Activated T-cell treated with anti-CD3 and anti-CD28 coated beads for 48 hours (primary cell): Measurements from ENCODE around the gene ZNF841.
"Not testable (repeated sequence)": the region's sequence is repeated elsewhere in the genome, so short reads cannot be mapped to it uniquely, and the experiment has no call there.

Experiments used
- DNase-seq: peaks from one replicate; pipeline ENCODE4 v3.0.0-alpha.2; 2020; ENCODE audit warnings: low read depth

ZNF841 gene

GRCh38 chr19:52066258-52066863 lies 29.2 kb downstream of the ZNF841 start:
- DNase-seq: no peak

DNA sequence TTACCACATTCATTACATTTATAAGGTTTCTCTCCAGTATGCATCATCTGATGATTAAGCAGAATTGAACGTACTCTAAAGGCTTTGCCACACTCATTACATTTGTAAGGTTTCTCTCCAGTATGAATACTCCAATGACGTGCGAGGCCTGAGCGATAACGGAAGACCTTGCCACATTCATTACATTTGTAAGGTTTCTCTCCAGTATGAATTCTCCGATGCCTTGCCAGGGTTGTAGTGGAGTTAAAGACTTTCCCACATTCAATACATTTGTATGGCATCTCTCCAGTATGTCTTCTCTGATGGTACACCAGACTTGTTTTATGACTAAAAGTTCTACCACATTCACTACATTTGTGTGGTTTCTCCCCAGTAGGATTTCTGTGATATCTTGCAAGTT lies 30.2 kb downstream of the ZNF841 start:
- no peak for DNase-seq

- not testable (repeated sequence) for DNase-seq
Measured at GRCh38 chr19:52056480-52056879, 39.1 kb downstream of the ZNF841 start.

GRCh38 chr19:52051736-52052135 lies 43.8 kb downstream of the ZNF841 start:
- not testable (repeated sequence) for DNase-seq

DNA sequence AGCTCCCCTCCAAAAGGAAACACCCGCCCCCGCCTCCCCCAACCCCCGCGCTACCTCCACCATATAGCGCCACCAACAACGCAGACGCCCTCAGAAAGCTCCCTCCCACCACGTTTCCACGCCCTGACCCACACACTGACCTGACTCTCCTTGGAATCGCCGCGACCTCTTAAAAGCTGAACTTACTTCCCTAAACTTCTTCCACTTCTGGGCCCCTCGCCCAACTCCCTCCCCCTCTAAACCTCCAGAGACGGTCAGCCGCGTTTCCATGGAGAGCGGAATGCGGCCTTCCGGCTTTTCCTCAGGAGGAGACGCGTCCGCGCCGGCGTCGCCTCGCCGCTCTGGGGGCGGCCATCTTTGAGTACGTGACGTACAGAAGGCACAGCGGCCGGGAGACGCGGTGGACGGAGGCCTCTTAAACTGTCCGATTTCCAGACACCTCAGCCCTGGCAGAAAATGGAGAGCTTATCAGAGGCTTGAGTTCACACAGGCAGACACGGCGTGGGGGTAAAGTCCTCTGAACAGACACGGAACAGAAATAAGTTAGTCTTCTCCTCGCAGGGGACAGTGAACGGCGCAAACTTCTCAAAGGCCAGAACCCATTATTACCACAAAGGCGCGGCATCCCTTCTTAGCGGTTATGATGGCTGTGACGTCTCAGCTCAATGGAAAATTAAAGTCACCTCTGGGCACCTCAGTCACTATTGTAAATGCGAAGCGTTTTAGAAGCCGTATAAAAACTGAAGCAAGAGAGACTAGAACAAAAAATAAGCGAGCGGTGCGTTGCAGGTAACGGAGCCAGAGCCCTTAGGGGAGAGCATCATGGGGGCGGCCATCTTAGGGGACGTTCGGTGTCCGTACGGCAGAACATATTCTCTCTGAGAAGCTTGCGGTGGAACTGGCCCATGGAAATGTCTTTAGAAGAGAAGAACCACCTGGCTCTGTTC lies 46.7 kb downstream of the ZNF841 start, which contains the start of gene ZNF432:
ZNF432 (minus strand) TSS at position 284 of the 947 bp plus-strand sequence. CDS start 1,970 bp downstream, outside the sequence.
- peak; percentile 76 for DNase-seq

- no peak for DNase-seq
Measured at GRCh38 chr19:52039169-52039568, 56.4 kb downstream of the ZNF841 start.

DNA sequence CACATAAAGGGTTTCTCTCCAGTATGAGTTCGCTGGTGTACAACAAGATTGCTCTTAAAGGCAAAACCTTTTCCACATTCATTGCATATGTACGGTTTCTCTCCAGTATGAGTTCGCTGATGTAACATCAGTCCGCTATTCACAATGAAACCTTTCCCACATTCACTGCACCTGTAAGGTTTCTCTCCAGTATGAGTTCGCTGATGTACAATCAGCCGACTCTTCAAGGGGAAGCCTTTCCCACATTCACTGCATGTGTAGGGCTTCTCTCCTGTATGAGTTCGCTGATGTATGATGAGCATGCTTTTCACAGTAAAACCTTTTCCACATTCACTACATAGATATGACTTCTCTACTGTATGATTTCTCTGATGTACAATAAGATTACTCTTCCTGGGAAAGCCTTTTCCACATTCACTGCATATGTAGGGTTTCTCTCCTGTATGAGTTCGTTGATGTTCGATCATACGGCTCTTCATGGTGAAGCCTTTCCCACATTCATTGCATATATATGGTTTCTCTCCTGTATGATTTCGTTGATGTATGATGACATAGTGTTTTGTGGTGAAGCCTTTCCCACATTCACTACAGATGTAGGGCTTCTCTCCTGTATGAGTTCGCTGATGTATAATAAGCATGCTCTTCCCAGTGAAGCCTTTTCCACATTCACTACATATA lies 61.4 kb downstream of the ZNF841 start:
- DNase-seq: no peak

- DNase-seq: no peak
Measured at GRCh38 chr19:52028780-52029123, 66.8 kb downstream of the ZNF841 start.

DNA sequence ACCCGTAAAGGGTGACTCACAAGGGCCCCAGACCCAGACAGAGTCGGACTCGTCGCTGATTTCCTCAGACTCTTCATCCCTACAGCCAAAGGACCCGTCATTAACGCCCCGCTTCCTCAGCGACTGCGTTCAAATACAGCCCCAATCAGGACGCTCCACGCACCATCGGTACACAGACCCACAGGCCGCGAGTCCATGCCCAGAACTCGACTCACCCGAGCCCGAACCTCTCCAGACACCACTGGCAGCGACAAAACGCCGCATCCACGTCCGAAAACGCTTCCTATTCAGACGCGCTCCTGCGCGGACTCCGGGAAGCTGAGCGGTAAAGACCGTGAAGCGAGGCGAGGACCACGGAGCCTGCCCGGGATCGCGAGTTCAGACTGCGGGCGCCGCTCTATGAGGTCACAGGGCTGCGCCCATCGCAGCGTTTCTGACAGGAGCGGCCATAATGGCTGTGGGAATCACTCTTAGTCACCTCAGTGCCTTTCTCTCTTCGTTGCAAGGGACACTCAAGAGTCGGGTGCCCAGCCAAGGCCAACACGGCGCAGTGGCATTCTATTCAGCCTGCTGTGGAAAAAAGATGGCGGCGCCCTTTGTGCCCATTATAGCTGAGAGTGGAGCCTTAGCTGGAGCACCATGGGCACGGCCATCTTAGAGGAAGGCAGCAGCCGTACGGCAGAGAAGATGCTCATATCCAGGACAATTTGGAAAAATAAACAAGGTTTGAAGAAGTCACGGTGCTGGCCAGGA lies 67.4 kb downstream of the ZNF841 start, which contains the start of gene ZNF614:
ZNF614 (minus strand) TSS at position 353 of the 753 bp plus-strand sequence. CDS start 2,634 bp downstream, outside the sequence.
- DNase-seq: peak; percentile 83

GRCh38 chr19:52026255-52026990 lies 69.1 kb downstream of the ZNF841 start:
- DNase-seq: not testable (repeated sequence)

GRCh38 chr19:52024478-52024877 lies 71.1 kb downstream of the ZNF841 start:
- not testable (repeated sequence) for DNase-seq

GRCh38 chr19:52022193-52022592 lies 73.4 kb downstream of the ZNF841 start:
- no peak for DNase-seq

GRCh38 chr19:52020506-52020905 lies 75.1 kb downstream of the ZNF841 start:
- no peak for DNase-seq
